WTC11 (cell line): ENCODE results near the gene GABARAPL1. TPM values are rescaled to one million over a fixed set of nuclear protein-coding genes. Genes with fewer than 3 reads are reported as not detected.

Experiments
- ATAC-seq: fragments of 200-7000 bp; cut with Tn5 transposase; 2 replicates; pipeline ENCODE4 v1.10.0; 2021; ENCODE audit warnings: mild to moderate bottlenecking, moderate library complexity
- CTCF ChIA-PET: fragments of 300-600 bp; sonication (Branson Sonifier 250); formaldehyde crosslinking; loops from one replicate; lab custom pipeline; 2021; ENCODE audit warnings: antibody characterized with exemption; lab: Charles Lee
- POLR2A ChIA-PET: fragments of 350-600 bp; sonication (Branson Sonifier 250); formaldehyde crosslinking; loops from one replicate; lab custom pipeline; 2021; ENCODE audit warnings: antibody characterized with exemption; lab: Charles Lee
- DNase-seq: peaks from one replicate; pipeline ENCODE4 v3.0.0; 2021; ENCODE audit warnings: low spot score
- H3K27ac Mint-ChIP-seq: 2 replicates; pipeline ENCODE4 v1.8.0; 2021; ENCODE audit warnings: mixed read lengths
- H3K27me3 Mint-ChIP-seq: 2 replicates; pipeline ENCODE4 v1.8.0; 2021; ENCODE audit warnings: low read depth, mild to moderate bottlenecking, moderate library complexity, mixed read lengths
- H3K36me3 Mint-ChIP-seq: 2 replicates; pipeline ENCODE4 v1.8.0; 2021; ENCODE audit warnings: mixed read lengths
- H3K4me1 Mint-ChIP-seq: 2 replicates; pipeline ENCODE4 v1.8.0; 2022; ENCODE audit warnings: mixed read lengths
- H3K4me3 Mint-ChIP-seq: 2 replicates; pipeline ENCODE4 v1.8.0; 2021; ENCODE audit warnings: mild to moderate bottlenecking, moderate library complexity, mixed read lengths
- H3K9me3 Mint-ChIP-seq: 2 replicates; pipeline ENCODE4 v1.8.0; 2021; ENCODE audit warnings: mixed read lengths
- CBFB ChIP-seq: sonication (generic); formaldehyde crosslinking; IDR thresholded peaks from 2 replicates; pipeline ENCODE4 v1.8.1; 2022; ENCODE audit warnings: mild to moderate bottlenecking, low read depth, missing genetic modification reagents
- E2F1 ChIP-seq: sonication (generic); formaldehyde crosslinking; IDR thresholded peaks from 2 replicates; pipeline ENCODE4 v1.8.0; 2022; ENCODE audit warnings: mild to moderate bottlenecking, missing genetic modification reagents
- ELF4 ChIP-seq: sonication (generic); formaldehyde crosslinking; IDR thresholded peaks from 2 replicates; pipeline ENCODE4 v1.8.1; 2022; ENCODE audit warnings: low read depth, mild to moderate bottlenecking, moderate library complexity, missing genetic modification reagents
- ERG ChIP-seq: fragments of 250-450 bp; sonication (Bioruptor Pico); IDR thresholded peaks from 2 replicates; pipeline ENCODE4 v1.8.0; 2021; ENCODE audit warnings: mild to moderate bottlenecking
- HMGA2 ChIP-seq: fragments of 250-450 bp; sonication (Bioruptor Pico); IDR thresholded peaks from 2 replicates; pipeline ENCODE4 v1.4.0; 2021; ENCODE audit warnings: mild to moderate bottlenecking, moderate library complexity
- IRF2 ChIP-seq: sonication (generic); formaldehyde crosslinking; IDR thresholded peaks from 2 replicates; pipeline ENCODE4 v1.8.0; 2022; ENCODE audit warnings: low read depth, missing genetic modification reagents, borderline replicate concordance
- NR1H2 ChIP-seq: sonication (generic); formaldehyde crosslinking; IDR thresholded peaks from 2 replicates; pipeline ENCODE4 v1.9.0; 2021; ENCODE audit warnings: mild to moderate bottlenecking, moderate library complexity, missing genetic modification reagents
- NR3C1 ChIP-seq: sonication (generic); formaldehyde crosslinking; conservative IDR thresholded peaks from 2 replicates; pipeline ENCODE4 v1.8.1; 2023; ENCODE audit warnings: low read depth, mild to moderate bottlenecking, missing genetic modification reagents
- PRRX2 ChIP-seq: fragments of 250-450 bp; sonication (Bioruptor Pico); IDR thresholded peaks from 2 replicates; pipeline ENCODE4 v1.8.0; 2021; ENCODE audit warnings: mild to moderate bottlenecking
- RELA ChIP-seq: sonication (generic); formaldehyde crosslinking; IDR thresholded peaks from 2 replicates; pipeline ENCODE4 v1.8.1; 2022; ENCODE audit warnings: missing genetic modification reagents, mild to moderate bottlenecking, borderline replicate concordance
- SMAD3 ChIP-seq: sonication (generic); formaldehyde crosslinking; IDR thresholded peaks from 2 replicates; pipeline ENCODE4 v1.8.0; 2022; ENCODE audit warnings: missing genetic modification reagents, mild to moderate bottlenecking, borderline replicate concordance
- SOX15 ChIP-seq: fragments of 250-450 bp; sonication (Bioruptor Pico); IDR thresholded peaks from 2 replicates; pipeline ENCODE4 v1.9.0; 2021; ENCODE audit warnings: mild to moderate bottlenecking
- TEAD4 ChIP-seq: sonication (generic); formaldehyde crosslinking; IDR thresholded peaks from 2 replicates; pipeline ENCODE4 v1.8.0; 2022; ENCODE audit warnings: mild to moderate bottlenecking, missing genetic modification reagents
- USF2 ChIP-seq: sonication (generic); formaldehyde crosslinking; IDR thresholded peaks from 2 replicates; pipeline ENCODE4 v1.8.1; 2023; ENCODE audit warnings: mild to moderate bottlenecking, missing genetic modification reagents, moderate library complexity
- ZBTB21 ChIP-seq: sonication (generic); formaldehyde crosslinking; IDR thresholded peaks from 2 replicates; pipeline ENCODE4 v1.8.1; 2023; ENCODE audit warnings: mild to moderate bottlenecking, missing genetic modification reagents, borderline replicate concordance
- ZNF232 ChIP-seq: sonication (generic); formaldehyde crosslinking; IDR thresholded peaks from 2 replicates; pipeline ENCODE4 v1.8.0; 2022; ENCODE audit warnings: mild to moderate bottlenecking, missing genetic modification reagents
- ZNF416 ChIP-seq: fragments of 250-450 bp; sonication (Bioruptor Pico); IDR thresholded peaks from 2 replicates; pipeline ENCODE4 v1.9.0; 2021; ENCODE audit warnings: mild to moderate bottlenecking, inconsistent platforms
- ZNF423 ChIP-seq: fragments of 250-450 bp; sonication (Bioruptor Pico); IDR thresholded peaks from 2 replicates; pipeline ENCODE4 v2.1.2; 2022; ENCODE audit warnings: mild to moderate bottlenecking, moderate library complexity
- ZNF512 ChIP-seq: sonication (generic); formaldehyde crosslinking; IDR thresholded peaks from 2 replicates; pipeline ENCODE4 v1.8.1; 2022; ENCODE audit warnings: missing genetic modification reagents, borderline replicate concordance
- ZNF532 ChIP-seq: fragments of 250-450 bp; sonication (Bioruptor Pico); IDR thresholded peaks from 2 replicates; pipeline ENCODE4 v1.9.0; 2021; ENCODE audit warnings: mild to moderate bottlenecking, borderline replicate concordance
- total RNA-seq: library from RNA; stranded (reverse); gene quantifications from 3 replicates; pipeline ENCODE4 v1.2.3, GENCODE V29; 2021

The GABARAPL1 gene
- total RNA-seq, 1 experiment from 2014 or later, result 85.2 TPM

- CTCF ChIA-PET, result no interaction called here
- Mint-ChIP-seq H3K27me3 (no peaks in the 10 kb centered on the region), H3K9me3 (0 out of 2 replicates have a peak, but pooled peaks cover 5% of the 10 kb centered on the region), H3K4me3 (no peak overlapping the region), H3K36me3 (peaks cover 61% of the 10 kb centered on the region), H3K27ac (no peak overlapping the region), H3K4me1 (peaks cover 4% of the 10 kb centered on the region)
- POLR2A ChIA-PET, result no interaction called here
- TF ChIP-seq ERG (CRISPR knock-in tag) (no peak), IRF2 (CRISPR knock-in tag) (no peak), ZNF532 (CRISPR knock-in tag) (no peak), SMAD3 (CRISPR knock-in tag) (no peak), ELF4 (CRISPR knock-in tag) (no peak), SOX15 (CRISPR knock-in tag) (no peak), ZNF512 (CRISPR knock-in tag) (no peak), RELA (CRISPR knock-in tag) (no peak), PRRX2 (CRISPR knock-in tag) (no peak), NR1H2 (no peak), ZNF232 (no peak)
- no peak for DNase-seq
- no peak for ATAC-seq
Measured at GRCh38 chr12:10220398-10221077, 7.9 kb downstream of the GABARAPL1 start.

- H3K9me3 Mint-ChIP-seq, result 0 out of 2 replicates have a peak, but pooled peaks cover 5% of the 10 kb centered on the region
- ATAC-seq (no peak), DNase-seq (no peak)
- H3K27ac Mint-ChIP-seq, result no peak overlapping the region
- POLR2A ChIA-PET, result no interaction called here
- peaks cover 61% of the 10 kb centered on the region for H3K36me3 Mint-ChIP-seq
- no peaks in the 10 kb centered on the region for H3K27me3 Mint-ChIP-seq
- no peak for TF ChIP-seq TEAD4 (CRISPR knock-in tag)
- no peaks in the 10 kb centered on the region for H3K4me1 Mint-ChIP-seq
- H3K4me3 Mint-ChIP-seq, result no peak overlapping the region
- CTCF ChIA-PET, result no interaction called here
Measured at GRCh38 chr12:10221846-10222245, 9.2 kb downstream of the GABARAPL1 start.

- DNase-seq, result no peak
- no peak overlapping the region for H3K27ac Mint-ChIP-seq
- ATAC-seq, result no peak
- H3K36me3 Mint-ChIP-seq, result peaks cover 55% of the 10 kb centered on the region
- ChIA-PET POLR2A (no interaction called here), CTCF (no interaction called here)
- no peaks in the 10 kb centered on the region for H3K4me1 Mint-ChIP-seq
- H3K9me3 Mint-ChIP-seq, result 0 out of 2 replicates have a peak, but pooled peaks cover 5% of the 10 kb centered on the region
- no peak overlapping the region for H3K4me3 Mint-ChIP-seq
- no peaks in the 10 kb centered on the region for H3K27me3 Mint-ChIP-seq
- TF ChIP-seq HMGA2 (CRISPR knock-in tag) (no peak), E2F1 (no peak), NR3C1 (no peak), ELF4 (CRISPR knock-in tag) (no peak), CBFB (CRISPR knock-in tag) (no peak), ZNF416 (CRISPR knock-in tag) (no peak), ZNF423 (CRISPR knock-in tag) (no peak), SMAD3 (CRISPR knock-in tag) (no peak), ZBTB21 (CRISPR knock-in tag) (no peak), USF2 (no peak), TEAD4 (CRISPR knock-in tag) (no peak)
Measured at GRCh38 chr12:10223208-10223607, 10.5 kb downstream of the GABARAPL1 start.
